HCT116 (cell line): Measurements from ENCODE around the gene PFDN4. TPM values are rescaled to one million over a fixed set of nuclear protein-coding genes. Genes with fewer than 3 reads are reported as not detected.

Experiments used
- ATAC-seq: fragments of 200-7000 bp; cut with Tn5 transposase; 2 replicates; pipeline ENCODE4 v1.9.1; 2020; ENCODE audit warnings: mild to moderate bottlenecking, moderate library complexity
- BruUV-seq: library from RNA; stranded (reverse); fragments of 400-500 nt; replicated peaks from 2 replicates; lab custom pipeline; 2021; lab: Mats Ljungman, UMichigan
- CTCF ChIA-PET: fragments of 300-600 bp; sonication (Branson Sonifier 250); formaldehyde crosslinking; loops from one replicate; lab custom pipeline; 2021; ENCODE audit warnings: antibody characterized with exemption; lab: Charles Lee
- POLR2A ChIA-PET: fragments of 300-600, 350-600 bp; sonication (Branson Sonifier 250); formaldehyde crosslinking; loops from one replicate; lab custom pipeline; 2021; ENCODE audit warnings: antibody characterized with exemption; lab: Charles Lee
- RAD21 ChIA-PET, 2 experiments: fragments of 300-600 bp; sonication (Branson Sonifier 250); formaldehyde crosslinking; loops; one replicate each; lab custom pipeline; 2023; ENCODE audit warnings: low total read pairs in 2 of 2; ENCODE audit not compliant: uncharacterized antibody in 2 of 2, unreplicated experiment in 2 of 2, low non-redundant PET in 1 of 2; lab: Charles Lee
- DNase-seq: peaks from one replicate; pipeline ENCODE4 v3.0.0-alpha.2; 2010; ENCODE audit warnings: low read depth, low spot score
- H2AFZ ChIP-seq: fragments of 200-600 bp; shearing (Covaris generic), sonication (generic); 2 replicates; pipeline ENCODE4 v1.6.1; 2017; ENCODE audit warnings: low read depth, mixed run types, mixed read lengths, antibody characterized with exemption, low read length; ENCODE audit not compliant: poor library complexity, severe bottlenecking
- H3K27ac ChIP-seq: 2 replicates; pipeline ENCODE4 v1.5.1; 2012; ENCODE audit warnings: low read depth, low read length
- H3K27me3 ChIP-seq: fragments of 200-600 bp; sonication (generic); 2 replicates; pipeline ENCODE4 v1.6.1; 2016; ENCODE audit warnings: mixed run types, low read length, mixed read lengths; ENCODE audit not compliant: insufficient read depth
- H3K36me3 ChIP-seq, 2 experiments: fragments of 200-500 bp in 1 of 2; fragments of 200-600 bp in 1 of 2; sonication (Bioruptor generic) in 1 of 2; sonication (generic) in 1 of 2; 2 replicates each; pipeline versions ENCODE4 v1.5.1 to v1.6.1; 2014 to 2016; ENCODE audit warnings: low read length in 2 of 2, inconsistent platforms in 1 of 2, mixed read lengths in 1 of 2, mixed run types in 1 of 2; ENCODE audit not compliant: insufficient read depth in 2 of 2, control insufficient read depth in 1 of 2
- H3K4me1 ChIP-seq, 2 experiments: fragments of 200-600 bp in 1 of 2; sonication (generic) in 1 of 2; 2 replicates each; pipeline versions ENCODE4 v1.5.1 to v1.6.1; 2012 to 2017; ENCODE audit warnings: low read length in 2 of 2, inconsistent platforms in 1 of 2, mild to moderate bottlenecking in 1 of 2, mixed read lengths in 1 of 2, mixed run types in 1 of 2, moderate library complexity in 1 of 2; ENCODE audit not compliant: insufficient read depth in 2 of 2, control insufficient read depth in 1 of 2
- H3K4me2 ChIP-seq: fragments of 200-600 bp; sonication (generic); 2 replicates; pipeline ENCODE4 v1.6.1; 2017; ENCODE audit warnings: mixed run types, low read length, mixed read lengths
- H3K4me3 ChIP-seq, 2 experiments: fragments of 200-600 bp in 1 of 2; sonication (generic) in 1 of 2; replicated peaks in 1 of 2; 2 replicates each; pipeline ENCODE4 v1.5.1; 2011 to 2016; ENCODE audit warnings: low read length in 2 of 2, control low read depth in 1 of 2, low read depth in 1 of 2, mild to moderate bottlenecking in 1 of 2, mixed read lengths in 1 of 2, mixed run types in 1 of 2
- H3K79me2 ChIP-seq: fragments of 200-600 bp; sonication (generic); 2 replicates; pipeline ENCODE4 v1.6.1; 2017; ENCODE audit warnings: mild to moderate bottlenecking, mixed run types, low read length, moderate library complexity, mixed read lengths; ENCODE audit not compliant: insufficient read depth
- H3K9ac ChIP-seq: fragments of 200-600 bp; sonication (generic); 2 replicates; pipeline ENCODE4 v1.6.1; 2016; ENCODE audit warnings: low read length, mixed read lengths
- H3K9me2 ChIP-seq: fragments of 200-600 bp; sonication (generic), shearing (Covaris generic); 2 replicates; pipeline ENCODE4 v1.6.1; 2017; ENCODE audit warnings: mixed run types, mild to moderate bottlenecking, moderate library complexity; ENCODE audit not compliant: insufficient read depth
- H3K9me3 ChIP-seq, 2 experiments: fragments of 200-500 bp in 1 of 2; fragments of 200-600 bp in 1 of 2; sonication (Bioruptor generic) in 1 of 2; sonication (generic) in 1 of 2; 2 replicates each; pipeline ENCODE4 v1.6.1; 2014 to 2017; ENCODE audit warnings: low read length in 2 of 2, mixed read lengths in 2 of 2, inconsistent platforms in 1 of 2, low read depth in 1 of 2, mild to moderate bottlenecking in 1 of 2, mixed run types in 1 of 2, moderate library complexity in 1 of 2; ENCODE audit not compliant: control insufficient read depth in 1 of 2, insufficient read depth in 1 of 2
- H4K20me1 ChIP-seq: fragments of 200-600 bp; sonication (generic), shearing (Covaris generic); 2 replicates; pipeline ENCODE4 v1.6.1; 2017; ENCODE audit warnings: mixed run types, mild to moderate bottlenecking, moderate library complexity; ENCODE audit not compliant: insufficient read depth
- CBX3 ChIP-seq: IDR thresholded peaks from 2 replicates; pipeline ENCODE4 v1.6.1; 2012; ENCODE audit warnings: low read depth
- CEBPB ChIP-seq: IDR thresholded peaks from 2 replicates; pipeline ENCODE4 v1.6.1; 2012; ENCODE audit warnings: low read depth
- EGR1 ChIP-seq: IDR thresholded peaks from 2 replicates; pipeline ENCODE4 v1.6.1; 2012; ENCODE audit warnings: low read depth
- ELF1 ChIP-seq: IDR thresholded peaks from 2 replicates; pipeline ENCODE4 v1.6.1; 2012; ENCODE audit warnings: low read depth, borderline replicate concordance
- EZH2 ChIP-seq: fragments of 200-600 bp; sonication (generic); IDR thresholded peaks from 2 replicates; pipeline ENCODE4 v1.6.1; 2017; ENCODE audit warnings: antibody characterized with exemption, mixed run types
- EZH2phosphoT487 ChIP-seq: fragments of 200-600 bp; IDR thresholded peaks from 2 replicates; pipeline ENCODE4 v1.6.1; 2018; ENCODE audit warnings: antibody characterized with exemption, borderline replicate concordance
- POLR2A ChIP-seq: IDR thresholded peaks from 2 replicates; pipeline ENCODE4 v1.7.0; 2011; ENCODE audit warnings: borderline replicate concordance; ENCODE audit not compliant: insufficient read depth, insufficient read length; ENCODE audit errors: extremely low read depth
- POLR2AphosphoS5 ChIP-seq: IDR thresholded peaks from 2 replicates; pipeline ENCODE4 v1.6.1; 2011; ENCODE audit warnings: mild to moderate bottlenecking, low read depth, low read length, moderate library complexity
- SIN3A ChIP-seq: IDR thresholded peaks from 2 replicates; pipeline ENCODE4 v1.6.1; 2012; ENCODE audit warnings: low read depth
- SP1 ChIP-seq: IDR thresholded peaks from 2 replicates; pipeline ENCODE4 v1.6.1; 2012; ENCODE audit warnings: low read depth
- YY1 ChIP-seq: IDR thresholded peaks from 2 replicates; pipeline ENCODE4 v1.6.1; 2011; ENCODE audit warnings: low read length, low read depth, moderate library complexity, mild to moderate bottlenecking; ENCODE audit not compliant: insufficient replicate concordance; ENCODE audit errors: extremely low read depth
- ZFX ChIP-seq: fragments of 450-650 bp; IDR thresholded peaks from 2 replicates; pipeline ENCODE4 v1.6.1; 2017
- ZNF274 ChIP-seq: fragments of 200-500 bp; sonication (Bioruptor generic); IDR thresholded peaks from 2 replicates; pipeline ENCODE4 v1.6.1; 2014; ENCODE audit warnings: mild to moderate bottlenecking, low read depth, low read length, inconsistent platforms
- intact Hi-C: fragments of 100-400 bp; cut with micrococcal nuclease; formaldehyde crosslinking; loops from 2 replicates; pipeline ENCODE4 v1.10.0; 2022
- total RNA-seq: library from RNA; stranded (reverse); gene quantifications from one replicate; pipeline ENCODE4 v1.2.1, GENCODE V29; 2021; ENCODE audit not compliant: unreplicated experiment
- TF ChIP-seq, protein P1 (sequence below): IDR thresholded peaks from 2 replicates; pipeline ENCODE4 v1.6.1; 2012; ENCODE audit warnings: low read depth
- TF ChIP-seq, protein P2 (sequence below), 3 experiments: fragments of 200-600 bp in 1 of 3; sonication (generic) in 1 of 3; IDR thresholded peaks in 2 of 3; conservative IDR thresholded peaks in 1 of 3; 2 replicates each; pipeline ENCODE4 v1.5.1; 2012 to 2017; ENCODE audit warnings: low read depth in 2 of 3, low read length in 2 of 3, antibody characterized with exemption in 1 of 3, borderline replicate concordance in 1 of 3, control low read depth in 1 of 3, mild to moderate bottlenecking in 1 of 3, mixed read lengths in 1 of 3, mixed run types in 1 of 3, moderate library complexity in 1 of 3; ENCODE audit not compliant: insufficient read depth in 1 of 3
- TF ChIP-seq, protein P3 (sequence below): IDR thresholded peaks from 2 replicates; pipeline ENCODE4 v1.6.1; 2011; ENCODE audit warnings: mild to moderate bottlenecking, low read length, moderate library complexity; ENCODE audit not compliant: insufficient replicate concordance; ENCODE audit errors: extremely low read depth

PFDN4 gene
- total RNA-seq, 1 experiment from 2014 or later: 71.5 TPM

DNA sequence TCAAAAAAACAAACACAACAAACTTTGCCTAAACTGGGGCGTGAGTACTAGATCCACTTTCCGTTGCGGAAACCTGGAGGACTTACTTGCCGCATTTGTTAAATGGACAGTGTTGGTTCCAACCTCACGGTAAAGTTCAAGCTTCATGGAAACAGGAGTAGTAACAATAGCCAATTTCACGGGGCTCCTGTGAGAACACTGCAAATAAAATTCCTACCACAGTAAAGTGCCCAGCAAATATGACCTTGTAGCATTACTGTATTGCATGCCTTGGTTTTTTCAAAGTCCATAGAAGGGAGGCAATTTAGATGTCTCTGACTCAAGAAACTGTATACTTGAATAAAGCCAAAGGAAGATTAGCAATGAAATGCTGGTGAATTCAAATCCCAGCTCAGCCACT lies 30.5 kb upstream of the PFDN4 start:
- H3K27me3 ChIP-seq: no peaks in the 10 kb centered on the region
- BruUV-seq: no TSS peak
- H3K4me3 ChIP-seq: no peak overlapping the region
- ChIA-PET CTCF (interaction anchor here (1.2 kb wide), 1 partner anchor 22 kb away, joined by 3 read pairs; no protein-coding TSS in a partner anchor), POLR2A (no interaction called here), RAD21 (no interaction called here)
- H3K4me1 ChIP-seq: peaks cover 80 to 93% of the 10 kb centered on the region in 2 experiments
- peak overlapping the region; percentile 70 for H3K4me2 ChIP-seq
- intact Hi-C loops: no loop called here
- no peak for DNase-seq
- no peak overlapping the region for H2AFZ ChIP-seq
- H3K36me3 ChIP-seq: no peaks in the 10 kb centered on the region
- peak overlapping the region; percentile 94 for H3K27ac ChIP-seq
- TF ChIP-seq CBX3 (no peak), ZNF274 (no peak), POLR2A (no peak), EZH2phosphoT487 (no peak), SP1 (no peak), ELF1 (no peak), YY1 (no peak), SIN3A (no peak), EZH2 (no peak), EGR1 (no peak), ZFX (no peak), POLR2AphosphoS5 (no peak), CEBPB (no peak)
- TF ChIP-seq, protein P1, sequence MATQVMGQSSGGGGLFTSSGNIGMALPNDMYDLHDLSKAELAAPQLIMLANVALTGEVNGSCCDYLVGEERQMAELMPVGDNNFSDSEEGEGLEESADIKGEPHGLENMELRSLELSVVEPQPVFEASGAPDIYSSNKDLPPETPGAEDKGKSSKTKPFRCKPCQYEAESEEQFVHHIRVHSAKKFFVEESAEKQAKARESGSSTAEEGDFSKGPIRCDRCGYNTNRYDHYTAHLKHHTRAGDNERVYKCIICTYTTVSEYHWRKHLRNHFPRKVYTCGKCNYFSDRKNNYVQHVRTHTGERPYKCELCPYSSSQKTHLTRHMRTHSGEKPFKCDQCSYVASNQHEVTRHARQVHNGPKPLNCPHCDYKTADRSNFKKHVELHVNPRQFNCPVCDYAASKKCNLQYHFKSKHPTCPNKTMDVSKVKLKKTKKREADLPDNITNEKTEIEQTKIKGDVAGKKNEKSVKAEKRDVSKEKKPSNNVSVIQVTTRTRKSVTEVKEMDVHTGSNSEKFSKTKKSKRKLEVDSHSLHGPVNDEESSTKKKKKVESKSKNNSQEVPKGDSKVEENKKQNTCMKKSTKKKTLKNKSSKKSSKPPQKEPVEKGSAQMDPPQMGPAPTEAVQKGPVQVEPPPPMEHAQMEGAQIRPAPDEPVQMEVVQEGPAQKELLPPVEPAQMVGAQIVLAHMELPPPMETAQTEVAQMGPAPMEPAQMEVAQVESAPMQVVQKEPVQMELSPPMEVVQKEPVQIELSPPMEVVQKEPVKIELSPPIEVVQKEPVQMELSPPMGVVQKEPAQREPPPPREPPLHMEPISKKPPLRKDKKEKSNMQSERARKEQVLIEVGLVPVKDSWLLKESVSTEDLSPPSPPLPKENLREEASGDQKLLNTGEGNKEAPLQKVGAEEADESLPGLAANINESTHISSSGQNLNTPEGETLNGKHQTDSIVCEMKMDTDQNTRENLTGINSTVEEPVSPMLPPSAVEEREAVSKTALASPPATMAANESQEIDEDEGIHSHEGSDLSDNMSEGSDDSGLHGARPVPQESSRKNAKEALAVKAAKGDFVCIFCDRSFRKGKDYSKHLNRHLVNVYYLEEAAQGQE: no peak
- TF ChIP-seq, protein P2, sequence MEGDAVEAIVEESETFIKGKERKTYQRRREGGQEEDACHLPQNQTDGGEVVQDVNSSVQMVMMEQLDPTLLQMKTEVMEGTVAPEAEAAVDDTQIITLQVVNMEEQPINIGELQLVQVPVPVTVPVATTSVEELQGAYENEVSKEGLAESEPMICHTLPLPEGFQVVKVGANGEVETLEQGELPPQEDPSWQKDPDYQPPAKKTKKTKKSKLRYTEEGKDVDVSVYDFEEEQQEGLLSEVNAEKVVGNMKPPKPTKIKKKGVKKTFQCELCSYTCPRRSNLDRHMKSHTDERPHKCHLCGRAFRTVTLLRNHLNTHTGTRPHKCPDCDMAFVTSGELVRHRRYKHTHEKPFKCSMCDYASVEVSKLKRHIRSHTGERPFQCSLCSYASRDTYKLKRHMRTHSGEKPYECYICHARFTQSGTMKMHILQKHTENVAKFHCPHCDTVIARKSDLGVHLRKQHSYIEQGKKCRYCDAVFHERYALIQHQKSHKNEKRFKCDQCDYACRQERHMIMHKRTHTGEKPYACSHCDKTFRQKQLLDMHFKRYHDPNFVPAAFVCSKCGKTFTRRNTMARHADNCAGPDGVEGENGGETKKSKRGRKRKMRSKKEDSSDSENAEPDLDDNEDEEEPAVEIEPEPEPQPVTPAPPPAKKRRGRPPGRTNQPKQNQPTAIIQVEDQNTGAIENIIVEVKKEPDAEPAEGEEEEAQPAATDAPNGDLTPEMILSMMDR (IDR thresholded peaks at IDR 0.05 in 2 of 3, conservative IDR thresholded peaks at IDR 0.05 in 1 of 3; ENCODE audit: borderline replicate concordance in 1 of 3, insufficient read depth in 1 of 3, low read depth in 2 of 3, low read length in 2 of 3): no peak
- TF ChIP-seq, protein P3, sequence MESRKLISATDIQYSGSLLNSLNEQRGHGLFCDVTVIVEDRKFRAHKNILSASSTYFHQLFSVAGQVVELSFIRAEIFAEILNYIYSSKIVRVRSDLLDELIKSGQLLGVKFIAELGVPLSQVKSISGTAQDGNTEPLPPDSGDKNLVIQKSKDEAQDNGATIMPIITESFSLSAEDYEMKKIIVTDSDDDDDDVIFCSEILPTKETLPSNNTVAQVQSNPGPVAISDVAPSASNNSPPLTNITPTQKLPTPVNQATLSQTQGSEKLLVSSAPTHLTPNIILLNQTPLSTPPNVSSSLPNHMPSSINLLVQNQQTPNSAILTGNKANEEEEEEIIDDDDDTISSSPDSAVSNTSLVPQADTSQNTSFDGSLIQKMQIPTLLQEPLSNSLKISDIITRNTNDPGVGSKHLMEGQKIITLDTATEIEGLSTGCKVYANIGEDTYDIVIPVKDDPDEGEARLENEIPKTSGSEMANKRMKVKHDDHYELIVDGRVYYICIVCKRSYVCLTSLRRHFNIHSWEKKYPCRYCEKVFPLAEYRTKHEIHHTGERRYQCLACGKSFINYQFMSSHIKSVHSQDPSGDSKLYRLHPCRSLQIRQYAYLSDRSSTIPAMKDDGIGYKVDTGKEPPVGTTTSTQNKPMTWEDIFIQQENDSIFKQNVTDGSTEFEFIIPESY: no peak
- TF ChIP-seq, all 23 proteins: peak for 0
- no peak for ATAC-seq
- no peaks in the 10 kb centered on the region for H4K20me1 ChIP-seq
- H3K79me2 ChIP-seq: peaks cover 31% of the 10 kb centered on the region
- H3K9me2 ChIP-seq: no peaks in the 10 kb centered on the region
- H3K9ac ChIP-seq: peak overlapping the region; percentile 82; the same call in 1 of the 2 replicates
- no peaks in the 10 kb centered on the region for H3K9me3 ChIP-seq
